Stimulated activated naive CD4-positive, alpha-beta T cell treated with Interleukin-2 at 50 U/mL for 16 hours (primary cell): ENCODE measurements around the gene FAM78B.

ENCODE experiments used
- DNase-seq: peaks from one replicate; lab custom pipeline; 2025; lab: John Stamatoyannopoulos, UW

FAM78B gene

GRCh38 chr1:166119471-166119965 is 47.3 kb downstream of the FAM78B start:
- DNase-seq: no peak

DNA sequence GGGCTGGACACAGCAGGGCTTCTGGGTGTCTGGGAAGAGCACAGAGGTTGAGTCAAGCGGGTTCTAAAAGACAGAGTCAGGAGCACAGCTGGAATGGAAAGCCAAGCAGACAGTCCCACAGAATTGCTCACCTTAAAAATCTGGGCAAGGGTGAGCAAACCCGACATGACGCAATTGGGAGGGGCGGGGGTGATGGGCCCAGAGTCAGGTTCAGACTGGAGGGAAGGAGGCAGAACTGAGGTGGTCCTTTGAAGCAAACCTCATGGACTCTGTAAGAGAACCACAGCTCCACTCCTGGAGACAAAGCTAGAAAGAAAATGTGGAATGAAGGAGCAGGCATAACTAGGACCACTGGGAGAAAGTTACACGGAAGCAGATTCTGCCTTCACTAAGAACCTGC is 49.0 kb downstream of the FAM78B start:
- no peak for DNase-seq

- no peak for DNase-seq
These were observed 50.8 kb downstream of the FAM78B start for GRCh38 chr1:166116026-166116425.

GRCh38 chr1:166114419-166114818 is 52.4 kb downstream of the FAM78B start:
- DNase-seq: no peak

DNA sequence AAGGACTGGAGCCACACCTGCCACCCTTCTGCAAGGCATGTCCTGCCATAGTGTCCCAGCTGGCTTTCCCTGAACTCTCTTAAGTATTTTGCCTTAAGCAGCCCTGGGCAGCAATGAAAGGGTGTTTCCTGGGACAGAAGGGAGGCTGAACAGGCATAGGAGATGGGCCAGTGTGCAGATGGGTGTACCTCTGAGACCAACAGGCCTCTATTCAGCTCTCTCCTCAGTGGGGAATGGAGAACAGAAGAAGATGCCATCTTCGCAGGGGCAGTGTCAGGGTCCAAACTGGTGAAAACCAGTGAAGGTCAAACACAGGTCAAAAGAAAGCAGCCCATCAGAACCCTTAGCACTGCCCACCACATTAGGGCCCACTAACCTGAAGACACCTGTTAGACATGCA is 53.2 kb downstream of the FAM78B start:
- no peak for DNase-seq

DNA sequence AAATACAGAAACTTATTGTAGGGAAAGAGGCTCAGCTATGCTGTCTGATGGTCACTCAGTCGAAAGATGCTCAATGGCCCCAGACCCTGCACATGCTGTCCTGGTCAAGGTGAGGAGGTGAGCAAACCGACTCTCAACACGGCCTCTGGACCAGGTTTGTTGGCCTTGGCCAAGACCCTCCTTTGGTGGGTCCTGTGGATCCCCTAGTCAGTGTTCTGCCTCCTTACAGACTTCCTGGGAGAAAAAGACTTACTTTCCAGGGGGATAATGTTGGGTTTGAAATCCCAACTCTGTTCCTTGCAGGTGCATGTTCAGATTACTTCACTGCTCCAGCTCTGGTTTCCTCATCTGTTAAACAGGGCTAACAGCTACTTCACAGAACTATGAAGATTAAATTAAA is 53.8 kb downstream of the FAM78B start:
- DNase-seq: no peak

GRCh38 chr1:166112425-166112824 is 54.4 kb downstream of the FAM78B start:
- DNase-seq: no peak

GRCh38 chr1:166111430-166111829 is 55.4 kb downstream of the FAM78B start:
- no peak for DNase-seq

GRCh38 chr1:166090244-166090643 is 76.6 kb downstream of the FAM78B start:
- no peak for DNase-seq

GRCh38 chr1:166089804-166090203 is 77.0 kb downstream of the FAM78B start:
- no peak for DNase-seq

- DNase-seq: no peak
These were observed 78.2 kb downstream of the FAM78B start for GRCh38 chr1:166088572-166088955.

- no peak for DNase-seq
These were observed 78.8 kb downstream of the FAM78B start for GRCh38 chr1:166087734-166088571.

DNA sequence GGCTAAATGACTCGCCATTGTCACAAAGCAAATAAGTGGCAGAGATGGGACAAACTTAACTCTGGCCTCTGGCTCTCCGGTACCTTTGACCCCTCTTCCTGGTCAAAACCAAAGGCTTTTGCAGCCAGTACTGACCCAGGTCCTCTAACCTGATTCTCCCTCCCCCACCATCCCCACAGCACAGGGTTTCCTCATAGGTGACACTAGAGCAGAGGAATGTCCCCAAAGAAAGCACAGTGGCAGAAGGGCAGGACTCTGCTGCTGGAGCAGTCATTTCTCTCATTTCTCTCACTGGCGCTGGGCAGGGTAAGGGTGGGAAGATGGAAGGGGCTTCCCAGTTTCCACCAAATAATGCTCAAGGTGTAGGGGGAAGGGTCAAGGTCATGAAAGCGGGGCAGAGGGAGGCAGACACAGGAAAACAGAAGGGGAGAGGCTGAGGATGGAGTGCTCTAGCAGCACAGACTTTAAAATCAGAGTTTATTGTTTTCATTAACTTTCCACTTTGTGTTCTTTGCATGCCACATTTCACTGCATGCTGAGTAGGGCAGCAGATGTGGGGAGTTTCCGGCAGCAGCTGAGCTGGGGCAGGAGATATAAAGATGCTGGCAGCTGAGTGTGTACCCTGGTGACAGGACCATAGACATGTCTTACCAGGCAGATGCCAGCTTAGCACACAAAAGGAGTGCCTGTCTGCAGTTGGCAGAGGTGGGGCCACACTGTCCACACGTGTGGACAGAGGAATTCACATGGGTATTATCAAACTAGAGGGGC is 80.5 kb downstream of the FAM78B start:
- no peak for DNase-seq

DNA sequence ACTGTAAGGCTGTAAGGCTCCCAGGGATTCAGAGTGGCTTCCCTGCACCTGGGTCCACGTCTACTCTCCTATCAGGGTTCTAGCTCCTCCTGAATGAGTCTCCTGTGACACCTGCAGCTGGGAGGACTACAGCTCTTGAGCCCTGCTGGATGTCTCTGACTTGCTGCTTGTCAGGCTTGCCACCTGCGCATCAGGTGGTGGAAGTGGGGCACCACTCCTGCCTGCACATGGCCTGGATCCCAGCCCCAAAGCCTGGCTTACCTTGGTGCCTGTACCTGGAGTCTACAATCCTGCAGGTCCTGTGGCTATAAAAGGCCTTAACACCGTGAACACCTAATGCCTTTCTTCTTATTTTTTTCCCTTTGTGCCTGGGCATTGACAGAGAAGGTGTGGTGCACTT is 82.2 kb downstream of the FAM78B start:
- DNase-seq: no peak

- no peak for DNase-seq
These were observed 82.9 kb downstream of the FAM78B start for GRCh38 chr1:166083887-166084286.

- no peak for DNase-seq
These were observed 84.2 kb downstream of the FAM78B start for GRCh38 chr1:166082601-166083000.

GRCh38 chr1:166080967-166081870 is 85.6 kb downstream of the FAM78B start:
- DNase-seq: peak; percentile 14

DNA sequence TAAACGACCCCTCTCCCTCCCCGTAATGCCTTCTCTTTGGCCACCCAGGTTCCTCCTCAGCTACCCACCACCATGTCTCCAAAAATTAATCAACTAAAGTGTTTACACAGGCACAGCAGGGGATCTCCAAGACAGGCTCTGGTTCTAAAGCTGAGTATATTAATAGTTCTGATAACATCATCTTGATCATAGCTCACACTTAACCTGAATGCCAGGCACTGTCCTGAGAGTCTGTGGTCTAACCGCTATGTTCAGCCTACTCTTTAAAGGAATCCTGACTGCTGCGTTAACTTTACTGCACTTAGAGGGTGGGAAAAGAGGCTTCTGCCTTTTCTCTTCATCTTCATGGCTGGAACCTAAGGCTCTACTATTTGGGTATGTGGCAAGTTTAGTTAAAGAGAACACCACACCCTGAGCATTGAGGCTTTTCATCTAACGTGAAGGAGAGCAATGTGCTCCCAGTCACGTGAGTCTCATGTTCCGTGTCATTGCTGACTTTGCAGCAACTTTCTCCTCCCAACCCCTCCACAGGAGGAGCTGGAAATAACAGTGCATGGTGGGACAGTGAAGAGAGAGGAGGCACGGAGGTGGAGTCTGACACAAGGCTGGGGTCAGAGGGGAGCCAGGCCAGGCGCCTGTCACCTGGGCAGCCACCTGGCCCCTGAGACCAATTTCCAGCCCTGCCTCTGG is 86.4 kb downstream of the FAM78B start:
- no peak for DNase-seq

DNA sequence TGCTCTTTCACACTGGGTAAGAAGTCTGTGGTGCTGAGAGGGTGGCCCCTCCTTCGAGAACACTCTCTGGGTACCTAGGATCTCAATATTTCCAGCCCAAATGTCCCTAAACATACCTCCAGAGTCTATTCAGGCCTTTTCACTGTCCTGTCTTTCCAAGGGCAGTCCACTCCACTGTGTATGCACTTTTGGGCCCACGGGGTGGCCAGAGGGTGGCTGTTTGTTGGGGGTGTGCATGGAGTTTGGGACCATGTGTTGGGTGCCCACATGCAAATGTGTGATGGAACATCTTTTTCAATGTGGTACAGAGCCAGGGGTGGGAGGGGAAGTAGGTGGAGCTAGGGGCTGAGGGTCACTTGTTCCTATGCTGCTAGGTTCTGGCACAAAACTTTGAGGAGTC is 87.5 kb downstream of the FAM78B start:
- no peak for DNase-seq

DNA sequence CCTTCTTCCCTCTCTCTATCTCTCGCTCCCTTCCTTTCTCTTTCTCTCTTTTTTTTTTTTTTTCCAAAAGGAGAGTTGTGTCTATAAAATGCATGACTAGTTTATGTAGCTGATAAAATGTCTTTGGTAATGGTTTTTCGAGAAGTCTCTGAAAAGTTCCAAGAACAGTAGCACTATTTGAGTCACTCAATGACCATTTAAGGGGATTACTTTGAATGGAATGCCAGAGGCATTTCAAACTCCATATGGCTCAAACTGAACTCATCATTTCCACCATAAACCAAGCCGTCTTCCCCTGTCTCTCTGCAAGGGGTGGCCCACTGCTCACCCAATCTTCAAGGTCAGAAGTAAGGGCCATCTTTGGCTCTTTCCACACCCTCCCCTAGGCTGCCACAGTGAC is 93.3 kb downstream of the FAM78B start:
- DNase-seq: no peak

- DNase-seq: no peak
These were observed 97.4 kb downstream of the FAM78B start for GRCh38 chr1:166069390-166069789.

DNA sequence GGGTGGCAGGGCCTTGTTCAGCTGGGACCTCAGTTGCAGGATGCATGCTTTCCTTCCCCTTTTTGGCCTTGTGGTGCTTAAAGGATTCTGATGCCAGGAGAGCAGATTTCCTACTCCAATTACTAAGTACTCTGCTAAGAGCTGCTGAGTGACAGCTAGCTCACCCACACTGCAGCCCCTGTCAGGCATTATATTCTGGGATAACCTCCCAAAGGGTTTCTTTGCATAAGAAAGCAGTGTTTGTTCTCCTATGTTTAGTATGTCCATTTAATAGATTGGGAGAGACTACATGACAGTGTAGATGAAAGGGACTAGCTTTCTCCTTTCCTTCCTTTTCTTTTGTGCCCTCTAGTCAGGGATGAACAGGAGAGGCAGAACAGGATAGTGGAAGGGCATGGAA is 100.7 kb downstream of the FAM78B start:
- DNase-seq: no peak
